ENCODE data around the gene LINC01488. TPM values are rescaled to one million over a fixed set of nuclear protein-coding genes. Genes with fewer than 3 reads are reported as not detected.

LINC01488 gene
- total and polyA plus RNA-seq, 2 experiments from 2014 or later = not detected

GRCh38 chr11:69462106-69462951 is 19.1 kb upstream of the LINC01488 start:
- H3K79me2 ChIP-seq (replicated peaks; ENCODE audit: insufficient read depth) = no peaks in the 10 kb centered on the region
- H3K27ac Mint-ChIP-seq = no peak overlapping the region
- no peak overlapping the region for H3K4me3 ChIP-seq
- peaks cover 10% of the 10 kb centered on the region for H3K4me1 Mint-ChIP-seq
- no peak overlapping the region for H3K27ac ChIP-seq (ENCODE audit: low read depth)
- H3K4me1 ChIP-seq (ENCODE audit: insufficient read depth) = 0 out of 2 replicates have a peak, but pooled peaks cover 4% of the 10 kb centered on the region
- H3F3A ChIP-seq (replicated peaks; ENCODE audit: low read depth) = no peaks in the 10 kb centered on the region
- ATAC-seq (no peak; the same call in 2 of the 3 replicates), DNase-seq (ENCODE audit: low spot score) (no peak)
- H3K27me3 Mint-ChIP-seq (ENCODE audit: insufficient read depth, low read depth, poor library complexity) = peaks cover 8% of the 10 kb centered on the region
- H2AFZ ChIP-seq = no peak overlapping the region
- peaks cover 17% of the 10 kb centered on the region for H3K36me3 Mint-ChIP-seq (ENCODE audit: low read depth)
- H4K20me1 ChIP-seq (replicated peaks; ENCODE audit: insufficient read depth) = no peaks in the 10 kb centered on the region
- no peak overlapping the region for H3K4me2 ChIP-seq
- TF ChIP-seq STAT1 (IDR thresholded peaks at IDR 0.05; ENCODE audit: unreplicated experiment) = no peak
- no peak for TF ChIP-seq EZH2phosphoT487 (IDR thresholded peaks at IDR 0.05; ENCODE audit: unreplicated experiment)
- no peak for TF ChIP-seq POLR2AphosphoS5 (IDR thresholded peaks at IDR 0.05; ENCODE audit: low read depth)
- TF ChIP-seq REST (IDR thresholded peaks at IDR 0.05; ENCODE audit: unreplicated experiment) = no peak
- no peak for TF ChIP-seq JUNB (IDR thresholded peaks at IDR 0.05; ENCODE audit: unreplicated experiment)
- H3K36me3 ChIP-seq (ENCODE audit: insufficient read depth) = no peaks in the 10 kb centered on the region
- no peak overlapping the region for H3K4me3 Mint-ChIP-seq
- no peaks in the 10 kb centered on the region for H3K9me2 ChIP-seq (ENCODE audit: insufficient read depth)
- H3K9me3 Mint-ChIP-seq = peaks cover 25% of the 10 kb centered on the region
- no peaks in the 10 kb centered on the region for H3K27me3 ChIP-seq (ENCODE audit: insufficient read depth)

GRCh38 chr11:69463181-69463994 is 18.1 kb upstream of the LINC01488 start:
- peaks cover 14% of the 10 kb centered on the region for H3K36me3 Mint-ChIP-seq (ENCODE audit: low read depth)
- Histone ChIP-seq H3K27me3 (ENCODE audit: insufficient read depth) (no peaks in the 10 kb centered on the region), H3K4me1 (ENCODE audit: insufficient read depth) (0 out of 2 replicates have a peak, but pooled peaks cover 4% of the 10 kb centered on the region), H4K20me1 (replicated peaks; ENCODE audit: insufficient read depth) (no peaks in the 10 kb centered on the region), H3K4me2 (no peak overlapping the region), H3K36me3 (ENCODE audit: insufficient read depth) (no peaks in the 10 kb centered on the region), H3K9me2 (ENCODE audit: insufficient read depth) (no peaks in the 10 kb centered on the region), H2AFZ (no peak overlapping the region), H3K79me2 (replicated peaks; ENCODE audit: insufficient read depth) (no peaks in the 10 kb centered on the region), H3K27ac (ENCODE audit: low read depth) (no peak overlapping the region), H3K4me3 (no peak overlapping the region), H3F3A (replicated peaks; ENCODE audit: low read depth) (no peaks in the 10 kb centered on the region)
- no peak overlapping the region for H3K27ac Mint-ChIP-seq
- peak; percentile 44 for ATAC-seq
- H3K4me3 Mint-ChIP-seq = no peak overlapping the region
- peaks cover 11% of the 10 kb centered on the region for H3K27me3 Mint-ChIP-seq (ENCODE audit: insufficient read depth, low read depth, poor library complexity)
- peak; percentile 65 for DNase-seq (ENCODE audit: low spot score)
- H3K4me1 Mint-ChIP-seq = peaks cover 10% of the 10 kb centered on the region
- H3K9me3 Mint-ChIP-seq = peaks cover 19% of the 10 kb centered on the region
- TF ChIP-seq ZNF462 (CRISPR knock-in tag; IDR thresholded peaks at IDR 0.05) (no peak), POLR2AphosphoS5 (IDR thresholded peaks at IDR 0.05; ENCODE audit: low read depth) (no peak), STAT1 (IDR thresholded peaks at IDR 0.05; ENCODE audit: unreplicated experiment) (no peak), ZNF331 (CRISPR knock-in tag; IDR thresholded peaks at IDR 0.05; ENCODE audit: low read depth) (no peak), NANOG (IDR thresholded peaks at IDR 0.05; ENCODE audit: borderline replicate concordance) (no peak)
